HL-60 (cell line): Measurements from ENCODE around the gene MRTFA.
A peak's percentile ranks its signal among the peaks of the same experiment; 100 is the strongest.

ENCODE experiments used
- DNase-seq, 2 experiments: peaks; one replicate each; pipeline ENCODE4 v3.0.0-alpha.2; 2010 to 2020; ENCODE audit warnings: low read depth in 1 of 2, low spot score in 1 of 2
- H3K27ac ChIP-seq: fragments of 250-450 bp; sonication (Bioruptor Pico); replicated peaks from 2 replicates; pipeline ENCODE4 v1.5.1; 2020; ENCODE audit warnings: mild to moderate bottlenecking, moderate library complexity
- H3K27me3 ChIP-seq: fragments of 250-450 bp; sonication (Bioruptor Pico); 2 replicates; pipeline ENCODE4 v1.5.1; 2021; ENCODE audit warnings: mild to moderate bottlenecking, moderate library complexity; ENCODE audit not compliant: insufficient read depth, poor library complexity, severe bottlenecking
- H3K4me3 ChIP-seq: replicated peaks from 2 replicates; pipeline ENCODE4 v1.5.1; 2011; ENCODE audit warnings: mild to moderate bottlenecking, control low read depth, low read length; ENCODE audit not compliant: insufficient read depth
- CTCF ChIP-seq: IDR thresholded peaks from one replicate; pipeline ENCODE4 v1.5.1; 2011; ENCODE audit warnings: low read length, control low read depth, inconsistent platforms; ENCODE audit not compliant: insufficient read depth
- GABPA ChIP-seq: IDR thresholded peaks from 2 replicates; pipeline ENCODE4 v1.6.1; 2012; ENCODE audit warnings: low read depth
- POLR2AphosphoS5 ChIP-seq: IDR thresholded peaks from 2 replicates; pipeline ENCODE4 v1.6.1; 2012; ENCODE audit warnings: low read depth
- REST ChIP-seq: IDR thresholded peaks from 2 replicates; pipeline ENCODE4 v1.6.1; 2012; ENCODE audit warnings: low read depth; ENCODE audit not compliant: insufficient replicate concordance
- SPI1 ChIP-seq: IDR thresholded peaks from 2 replicates; pipeline ENCODE4 v1.6.1; 2012; ENCODE audit warnings: low read depth, mild to moderate bottlenecking, borderline replicate concordance

The MRTFA gene

GRCh38 chr22:40422558-40423309 is 213.8 kb downstream of the MRTFA start:
- H3K4me3 ChIP-seq: no peak overlapping the region
- DNase-seq: no peak
- no peak overlapping the region for H3K27ac ChIP-seq
- no peaks in the 10 kb centered on the region for H3K27me3 ChIP-seq
- TF ChIP-seq GABPA (no peak), POLR2AphosphoS5 (no peak), SPI1 (no peak), REST (no peak), CTCF (no peak)

GRCh38 chr22:40421941-40422340 is 214.6 kb downstream of the MRTFA start:
- Histone ChIP-seq H3K27ac (no peak overlapping the region), H3K27me3 (no peaks in the 10 kb centered on the region), H3K4me3 (no peak overlapping the region)
- DNase-seq: no peak
- TF ChIP-seq SPI1 (no peak), POLR2AphosphoS5 (0 out of 2 replicates have a peak, but pooled peaks have one; percentile 26)

- no peak for TF ChIP-seq CTCF
- TF ChIP-seq POLR2AphosphoS5: no peak
- no peak for TF ChIP-seq GABPA
- TF ChIP-seq SPI1: no peak
- no peak for TF ChIP-seq REST
- DNase-seq: no peak
- Histone ChIP-seq H3K4me3 (no peak overlapping the region), H3K27ac (no peak overlapping the region), H3K27me3 (no peaks in the 10 kb centered on the region)
These were observed 215.5 kb downstream of the MRTFA start for GRCh38 chr22:40421082-40421350.

- H3K27me3 ChIP-seq: no peaks in the 10 kb centered on the region
- TF ChIP-seq POLR2AphosphoS5 (no peak), REST (no peak), GABPA (no peak)
- DNase-seq: no peak
- no peak overlapping the region for H3K4me3 ChIP-seq
- no peak overlapping the region for H3K27ac ChIP-seq
These were observed 216.0 kb downstream of the MRTFA start for GRCh38 chr22:40420341-40421081.
